ENCODE results near the gene SERPINI2.
"Not testable (repeated sequence)": the region's sequence is repeated elsewhere in the genome, so short reads cannot be mapped to it uniquely, and the experiment has no call there.

GRCh38 chr3:167422396-167422795 lies 51.4 kb downstream of the SERPINI2 start:
- not testable (repeated sequence) for TF ChIP-seq CTCF (conservative IDR thresholded peaks at IDR 0.05); ZFX (IDR thresholded peaks at IDR 0.05)
